HG02588 (cell line): ENCODE measurements around the gene HNRNPUL2.
"Not testable (repeated sequence)": the region's sequence is repeated elsewhere in the genome, so short reads cannot be mapped to it uniquely, and the experiment has no call there.

ENCODE experiments used
- ATAC-seq: cut with Tn5 transposase; IDR thresholded peaks from one replicate; pipeline ENCODE4 v1.9.1; 2021; ENCODE audit warnings: mild to moderate bottlenecking, moderate library complexity; ENCODE audit not compliant: unreplicated experiment

Gene HNRNPUL2

DNA sequence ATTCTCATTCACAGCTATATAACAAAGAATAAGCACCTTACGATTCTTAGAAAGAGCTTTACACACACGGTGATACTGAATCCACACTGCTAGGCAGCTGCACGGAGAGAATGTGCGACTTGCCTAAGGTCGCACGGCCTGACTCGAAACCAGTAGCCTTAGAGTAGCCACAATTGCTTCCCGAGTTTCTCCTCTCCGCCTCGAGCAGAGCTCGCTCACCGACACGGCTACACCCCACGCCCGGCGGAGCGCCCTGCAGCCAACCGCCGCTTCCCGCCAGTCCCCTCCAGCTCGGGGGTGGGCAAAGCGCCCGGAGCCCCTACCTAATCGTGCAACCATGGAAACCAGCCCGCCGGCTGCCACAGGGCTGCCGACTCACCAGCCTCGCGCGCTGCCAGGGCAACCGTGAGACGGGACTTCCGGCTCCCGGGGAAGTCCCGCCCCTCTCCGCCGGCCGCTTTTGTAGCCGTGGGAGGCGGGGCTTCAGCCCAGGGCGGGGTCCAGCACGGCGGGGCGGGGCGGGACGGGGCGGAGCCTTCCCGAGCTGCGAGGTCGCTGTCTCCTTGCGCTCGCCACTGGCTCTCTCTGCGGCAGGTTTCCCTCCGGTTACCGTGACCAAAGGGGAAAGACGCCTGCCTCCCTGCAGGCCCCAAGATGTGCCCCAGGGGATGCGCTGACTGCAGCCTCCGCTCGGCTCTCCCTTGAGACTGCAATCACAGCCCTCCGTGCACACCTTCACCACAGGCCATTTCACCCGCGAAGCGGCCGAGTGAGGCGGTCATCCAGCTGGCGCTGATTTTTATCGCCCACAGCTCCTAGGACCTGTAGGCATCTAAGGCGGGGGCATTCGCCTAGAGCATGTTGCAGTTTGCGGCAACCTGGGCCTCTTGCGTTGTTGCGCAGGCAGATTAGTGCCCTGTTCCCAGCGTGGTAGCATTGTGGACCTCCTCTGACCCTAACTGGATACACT lies 21.1 kb downstream of the HNRNPUL2 start:
- ATAC-seq = peak; percentile 52

DNA sequence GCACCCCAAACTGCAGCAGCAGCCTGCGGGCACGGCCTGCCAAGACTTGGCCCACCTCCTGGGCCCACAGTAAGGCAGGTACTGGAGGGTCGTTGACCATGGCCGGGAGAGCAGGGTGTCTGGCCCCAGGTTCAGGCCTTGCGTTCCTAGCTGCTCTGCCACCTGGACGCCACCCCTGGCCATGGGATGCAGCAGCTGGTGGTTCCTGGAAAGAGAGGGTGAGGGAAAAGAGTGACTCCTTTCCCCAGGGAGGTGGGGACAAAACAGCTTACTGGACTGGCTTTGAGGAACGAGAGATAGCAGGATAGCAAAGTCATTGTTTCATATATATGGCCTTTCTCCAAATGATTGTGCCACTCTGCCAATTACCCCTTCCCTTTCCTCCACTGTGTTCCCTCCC lies 21.8 kb downstream of the HNRNPUL2 start:
- no peak for ATAC-seq

DNA sequence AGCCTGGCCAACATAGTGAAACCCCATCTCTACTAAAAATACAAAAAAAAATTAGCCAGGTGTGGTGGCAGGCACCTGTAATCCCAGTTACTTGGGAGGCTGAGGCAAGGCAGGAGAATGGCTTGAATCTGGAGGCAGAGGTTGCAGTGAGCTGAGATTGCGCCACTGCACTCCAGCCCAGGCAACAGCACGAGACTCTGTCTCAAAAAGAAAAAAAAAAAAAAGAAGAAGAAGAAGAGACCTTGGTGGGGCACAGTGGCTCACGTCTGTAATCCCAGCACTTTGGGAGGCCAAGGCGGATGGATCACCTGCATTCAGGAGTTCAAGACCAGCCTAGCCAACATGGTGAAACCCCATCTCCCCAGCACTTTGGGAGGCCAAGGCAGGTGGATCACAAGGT lies 23.3 kb downstream of the HNRNPUL2 start:
- not testable (repeated sequence) for ATAC-seq

- no peak for ATAC-seq
Observed at GRCh38 chr11:62702246-62702645, 25.0 kb downstream of the HNRNPUL2 start.

GRCh38 chr11:62694455-62695167 lies 32.6 kb downstream of the HNRNPUL2 start:
- ATAC-seq = no peak

DNA sequence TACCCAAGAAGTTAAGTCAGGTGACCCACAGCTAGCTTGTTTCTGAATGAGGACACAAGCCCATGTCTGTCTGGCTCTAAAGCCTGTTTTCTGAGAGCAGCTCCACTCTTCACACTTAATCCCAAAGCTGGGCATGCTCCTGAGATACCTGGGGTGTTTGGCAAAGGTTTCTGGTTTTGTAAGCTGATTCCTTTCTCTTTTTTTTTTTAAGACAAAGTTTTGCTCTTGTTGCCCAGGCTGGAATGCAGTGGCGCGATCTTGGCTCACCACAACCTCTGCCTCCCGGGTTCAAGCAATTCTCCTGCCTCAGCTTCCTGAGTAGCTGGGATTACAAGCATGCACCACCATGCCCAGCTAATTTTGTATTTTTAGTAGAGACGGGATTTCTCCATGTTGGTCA lies 33.6 kb downstream of the HNRNPUL2 start:
- not testable (repeated sequence) for ATAC-seq

DNA sequence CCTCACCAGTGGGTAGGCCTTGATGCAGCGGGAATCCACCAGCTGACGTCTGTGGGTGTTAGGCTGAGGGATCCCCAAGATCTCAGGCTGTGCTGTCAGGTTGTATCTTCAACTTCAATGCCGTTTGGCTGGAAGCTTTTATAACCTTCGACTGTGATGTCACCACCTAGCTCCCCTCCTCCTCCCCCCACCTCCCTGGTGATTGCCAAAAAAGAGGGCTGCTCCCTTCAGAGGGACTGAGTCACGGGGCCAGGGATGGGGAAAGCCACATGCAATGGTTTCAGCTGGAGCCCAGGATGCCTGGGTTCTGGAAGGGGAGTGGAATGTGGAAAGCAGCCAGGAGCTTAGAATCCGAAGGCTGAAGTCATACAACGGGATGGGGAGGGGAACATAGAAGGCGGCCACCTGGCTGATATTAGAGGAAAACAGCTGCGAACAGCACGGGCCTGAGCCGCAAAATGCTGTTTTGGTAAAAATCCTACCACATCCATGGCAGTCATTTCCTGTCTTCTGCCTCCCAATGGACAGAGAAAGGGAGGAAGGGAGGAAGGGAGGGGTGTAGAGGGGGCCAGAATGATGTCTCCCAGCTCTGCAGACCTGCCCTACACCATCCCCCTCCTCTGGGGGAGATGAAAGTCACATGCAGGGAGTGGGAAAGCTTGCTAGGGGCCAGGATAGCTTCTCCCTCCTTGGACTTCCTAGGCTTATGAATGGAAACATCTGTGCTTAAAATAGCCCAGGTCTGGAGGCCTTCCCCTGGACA lies 37.7 kb downstream of the HNRNPUL2 start, which contains the start of gene LRRN4CL:
LRRN4CL (minus strand) TSS at position 110 of the 763 bp plus-strand sequence. CDS start 1,022 bp downstream, outside the sequence.
- no peak for ATAC-seq

GRCh38 chr11:62688491-62688890 lies 38.8 kb downstream of the HNRNPUL2 start:
- no peak for ATAC-seq

DNA sequence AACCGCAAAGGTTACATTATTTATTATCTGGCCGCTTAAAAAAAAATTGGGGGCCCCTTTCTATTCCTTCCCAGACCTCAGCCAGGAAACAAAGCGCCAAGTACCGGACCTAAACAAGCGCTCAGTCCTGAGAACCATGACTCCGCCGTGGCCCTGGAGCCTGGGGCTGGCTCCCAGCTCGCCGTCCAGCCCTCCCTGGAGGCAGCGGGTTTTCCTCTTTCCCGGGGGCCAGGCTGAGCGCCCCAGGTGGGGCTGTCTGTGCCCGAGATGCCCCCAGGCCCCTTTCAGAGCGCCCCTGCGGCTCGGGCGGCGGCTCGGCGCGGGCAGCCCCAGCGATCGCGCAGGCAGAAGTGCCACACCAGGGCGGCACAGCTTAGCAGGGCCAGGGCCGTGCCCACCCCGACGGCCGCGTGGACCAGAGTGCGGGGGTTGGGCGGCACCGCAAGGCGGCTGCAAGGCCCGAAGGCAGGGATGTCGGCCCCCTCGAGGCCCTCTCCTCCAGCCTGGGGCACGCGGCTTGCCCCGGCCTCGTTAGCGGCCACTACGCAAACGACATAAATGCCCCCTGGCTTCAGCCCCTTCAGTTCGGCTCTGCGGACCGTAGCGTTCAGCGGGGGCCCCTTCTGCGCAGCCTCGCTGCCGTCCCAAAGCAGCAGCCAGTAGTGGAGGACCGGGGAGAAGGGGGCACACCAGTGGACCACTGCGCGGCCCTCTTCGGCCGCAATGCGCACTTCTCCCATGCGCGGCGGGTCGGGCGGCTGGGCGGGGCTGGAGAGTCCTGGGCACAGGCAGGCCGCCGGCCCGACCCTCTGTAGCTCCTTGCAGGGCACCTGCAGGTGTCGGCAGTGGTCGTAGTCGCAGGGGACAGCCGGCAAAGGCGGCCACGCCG lies 39.5 kb downstream of the HNRNPUL2 start:
- ATAC-seq = no peak

GRCh38 chr11:62682518-62682917 lies 44.7 kb downstream of the HNRNPUL2 start:
- ATAC-seq = no peak

DNA sequence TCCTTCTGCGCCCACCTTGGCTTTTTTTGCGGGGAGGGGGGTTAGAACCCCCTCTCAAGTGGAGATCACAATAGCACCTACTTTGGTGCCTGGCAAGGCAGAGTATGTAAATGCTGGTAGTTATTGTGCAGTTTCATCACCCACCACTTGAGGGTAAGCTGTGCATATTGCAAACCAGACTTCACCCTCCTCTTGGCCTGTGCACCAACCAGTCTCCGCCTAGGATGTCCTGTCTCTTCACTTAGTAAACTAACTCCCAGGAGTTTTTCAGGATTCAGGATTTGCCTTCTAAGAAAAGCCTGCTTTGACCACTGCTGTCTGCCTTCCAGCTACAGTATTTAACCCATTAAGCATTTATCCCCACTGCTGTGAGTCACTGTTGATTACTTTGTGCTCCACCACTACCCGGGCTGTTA lies 46.4 kb downstream of the HNRNPUL2 start:
- no peak for ATAC-seq

DNA sequence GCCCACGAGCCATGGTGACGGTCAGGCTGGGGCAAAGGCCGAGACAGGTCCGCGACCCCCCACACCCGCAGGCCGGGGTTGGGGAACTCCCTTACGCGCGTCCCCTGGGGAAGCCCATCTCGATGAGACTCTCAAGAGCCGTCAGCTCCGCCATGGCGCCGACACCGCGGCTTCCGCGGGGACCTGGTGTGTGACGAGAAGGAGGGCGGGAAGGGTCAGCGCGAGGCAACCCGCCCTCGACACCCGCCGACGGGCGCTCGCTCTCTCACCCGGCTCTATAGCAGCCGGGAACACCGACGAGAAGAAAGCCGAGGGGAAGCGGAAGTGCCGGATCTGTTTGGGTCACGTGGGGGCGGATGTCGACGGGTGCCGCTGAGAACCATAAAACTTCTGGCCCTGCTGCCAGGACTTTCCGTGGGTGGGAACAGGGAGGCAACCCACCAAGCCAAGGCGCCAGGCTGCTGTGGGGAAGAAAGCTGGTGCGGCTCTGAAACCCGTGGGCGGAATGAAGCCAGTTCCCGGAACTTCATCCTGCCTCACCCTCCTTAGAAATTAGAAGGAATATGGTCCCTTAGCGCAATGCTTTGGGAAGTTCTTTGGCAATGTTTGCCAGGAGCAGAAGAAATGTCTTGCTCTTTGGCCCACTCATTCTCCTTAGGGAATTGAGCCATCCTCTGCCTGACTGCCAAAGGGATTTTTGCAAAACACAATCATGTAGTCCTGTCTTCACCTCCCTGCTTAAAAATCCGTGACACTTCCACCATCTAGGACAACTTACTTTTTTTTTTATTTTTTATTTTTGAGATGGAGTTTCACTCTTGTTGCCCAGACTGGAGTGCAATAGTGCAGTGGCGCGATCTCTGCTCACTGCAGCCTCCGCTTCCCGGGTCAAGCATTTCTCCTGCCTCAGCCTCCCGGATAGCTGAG lies 48.2 kb downstream of the HNRNPUL2 start, which contains the start of gene UBXN1:
UBXN1 (minus strand) TSS at position 304 of the 927 bp plus-strand sequence; CDS start at position 154, 150 bp downstream.
- peak; percentile 68 for ATAC-seq

DNA sequence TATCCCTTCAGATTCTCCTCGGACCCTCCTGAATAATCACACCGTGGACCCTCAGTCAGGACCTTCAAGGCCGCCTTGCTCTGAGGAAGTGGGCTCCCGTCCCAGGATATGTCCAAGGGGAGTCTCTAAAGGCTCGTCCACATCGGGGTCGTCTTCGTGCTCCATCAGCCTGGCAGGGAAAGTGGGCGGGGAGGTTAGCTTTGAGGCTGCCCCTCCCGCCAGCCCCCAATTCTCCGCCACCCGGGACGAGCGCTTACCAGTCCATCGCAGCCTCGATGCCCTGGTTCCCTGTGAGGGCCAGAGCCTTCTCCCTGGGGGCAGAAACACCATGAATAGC lies 48.9 kb downstream of the HNRNPUL2 start:
- ATAC-seq = no peak

DNA sequence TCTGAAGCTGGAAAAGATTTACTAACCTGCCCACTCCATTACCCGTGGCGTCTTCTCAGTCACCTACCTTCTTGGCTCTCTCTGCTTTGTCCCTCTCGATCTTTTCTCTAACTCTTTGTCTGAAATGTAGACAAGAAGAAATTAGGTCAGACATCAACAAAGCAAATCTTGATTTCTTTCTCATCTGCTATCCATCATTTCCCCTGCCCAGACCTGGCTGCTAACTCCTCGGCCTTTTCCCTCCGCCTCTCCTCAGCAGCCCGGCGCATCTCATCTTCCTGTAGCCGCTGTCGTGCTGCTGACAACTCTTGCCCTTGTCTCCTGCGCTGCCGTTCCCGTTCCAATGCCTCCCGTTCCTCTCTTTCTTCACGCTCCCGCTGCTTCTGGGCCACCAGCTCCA lies 49.5 kb downstream of the HNRNPUL2 start:
- no peak for ATAC-seq

DNA sequence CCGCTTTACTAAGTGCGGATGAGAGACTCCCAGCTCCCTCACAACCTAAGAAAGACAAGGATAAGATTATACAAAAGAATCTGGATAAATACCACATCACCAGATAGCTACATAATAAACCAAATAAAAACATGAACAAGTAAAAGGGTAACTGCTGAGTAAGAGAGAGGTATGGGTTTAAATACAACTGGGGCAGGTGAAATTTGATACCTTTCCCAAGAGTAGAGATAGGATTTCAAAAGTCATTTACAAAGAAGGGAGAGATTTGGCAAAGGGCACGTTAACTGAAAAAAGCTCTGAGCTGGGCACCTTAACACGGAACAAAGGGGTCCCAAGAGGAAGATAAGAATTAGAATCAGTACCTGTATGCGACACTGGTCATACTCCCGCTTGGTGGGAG lies 50.1 kb downstream of the HNRNPUL2 start:
- ATAC-seq = no peak

DNA sequence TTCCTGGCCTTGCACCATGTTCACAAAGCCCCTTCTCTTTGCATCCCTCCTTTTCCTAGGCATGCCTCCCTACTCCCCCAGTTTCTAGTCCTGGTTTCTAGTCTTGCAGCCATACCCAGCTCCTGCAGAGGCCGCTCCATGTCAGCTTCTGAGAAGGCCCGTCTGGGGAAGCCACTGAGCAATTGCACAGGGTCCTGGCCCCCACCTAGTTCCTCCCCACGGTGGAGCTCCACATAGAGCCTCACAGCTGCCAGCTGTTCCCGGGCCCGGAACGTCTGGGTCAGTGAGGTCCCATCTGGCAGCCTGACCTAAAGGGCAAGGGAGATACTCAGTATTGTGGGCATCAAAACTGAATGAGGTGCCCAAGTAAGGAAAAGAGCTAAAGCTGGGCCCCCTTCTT lies 50.6 kb downstream of the HNRNPUL2 start:
- ATAC-seq = no peak

GRCh38 chr11:62675415-62675814 lies 51.8 kb downstream of the HNRNPUL2 start:
- not testable (repeated sequence) for ATAC-seq

DNA sequence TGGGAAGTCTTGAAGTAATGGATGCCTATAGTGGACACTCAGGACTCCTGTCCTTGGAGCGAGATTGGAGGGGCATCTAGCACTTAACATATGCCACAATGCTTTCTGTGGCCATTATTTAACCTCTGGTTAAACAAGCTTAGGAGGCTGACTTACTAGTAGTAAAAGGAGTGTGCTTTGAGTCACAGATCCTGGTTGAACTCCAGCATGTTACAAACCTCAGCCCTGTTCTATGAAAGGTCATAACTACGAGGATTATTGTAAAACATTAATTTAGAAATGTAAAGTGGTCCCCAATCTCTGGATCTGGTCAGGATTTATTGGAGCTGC lies 54.1 kb downstream of the HNRNPUL2 start:
- ATAC-seq = no peak
